ENCODE measurements around the gene COQ9.
"Not testable (repeated sequence)": the region's sequence is repeated elsewhere in the genome, so short reads cannot be mapped to it uniquely, and the experiment has no call there.

COQ9 gene

GRCh38 chr16:57447186-57447962 is at the start of gene COQ9, which contains the start of gene CIAPIN1:
Gene COQ9 (plus strand): TSS chr16:57447479. CDS start chr16:57447506, 27 bp downstream.
Gene CIAPIN1 (minus strand): TSS chr16:57447385. CDS start chr16:57440928, 6,457 bp downstream.
- peak; percentile 97 for DNase-seq

GRCh38 chr16:57397493-57397892 is 49.8 kb upstream of the COQ9 start:
- not testable (repeated sequence) for DNase-seq

- DNase-seq, result no peak
Observed at GRCh38 chr16:57401943-57402640, 45.2 kb upstream of the COQ9 start.

- DNase-seq, result no peak
Observed at GRCh38 chr16:57403965-57404817, 43.1 kb upstream of the COQ9 start, which contains the start of gene CCL17. Gene CCL17 (plus strand): TSS chr16:57404767. CDS start chr16:57413933, 9,166 bp downstream.

GRCh38 chr16:57405097-57405496 is 42.2 kb upstream of the COQ9 start:
- DNase-seq, result no peak

GRCh38 chr16:57406881-57407280 is 40.4 kb upstream of the COQ9 start:
- peak; percentile 62 for DNase-seq

- no peak for DNase-seq
Observed at GRCh38 chr16:57407521-57408353, 39.5 kb upstream of the COQ9 start.

- DNase-seq, result peak; percentile 27
Observed at GRCh38 chr16:57409065-57409464, 38.2 kb upstream of the COQ9 start.

- DNase-seq, result no peak
Observed at GRCh38 chr16:57409870-57410587, 37.2 kb upstream of the COQ9 start.

GRCh38 chr16:57411362-57411976 is 35.8 kb upstream of the COQ9 start:
- DNase-seq, result no peak

GRCh38 chr16:57412584-57412983 is 34.7 kb upstream of the COQ9 start:
- DNase-seq, result no peak

GRCh38 chr16:57413301-57413730 is 34.0 kb upstream of the COQ9 start:
- no peak for DNase-seq

GRCh38 chr16:57413733-57414132 is 33.5 kb upstream of the COQ9 start:
- no peak for DNase-seq

- DNase-seq, result no peak
Observed at GRCh38 chr16:57416084-57416483, 31.2 kb upstream of the COQ9 start.

GRCh38 chr16:57419506-57419905 is 27.8 kb upstream of the COQ9 start:
- no peak for DNase-seq

- DNase-seq, result peak; percentile 61
Observed at GRCh38 chr16:57422026-57422944, 25.0 kb upstream of the COQ9 start.

- DNase-seq, result no peak
Observed at GRCh38 chr16:57423152-57423551, 24.1 kb upstream of the COQ9 start.

GRCh38 chr16:57424583-57424982 is 22.7 kb upstream of the COQ9 start:
- no peak for DNase-seq

- DNase-seq, result no peak
Observed at GRCh38 chr16:57426356-57426755, 20.9 kb upstream of the COQ9 start.

GRCh38 chr16:57427307-57427706 is 20.0 kb upstream of the COQ9 start:
- DNase-seq, result no peak
